Lower leg skin (tissue), 3 donors: Measurements from ENCODE around the gene PTK6.

Experiments
- CTCF ChIP-seq, 3 donors: fragments of 450-650 bp; IDR thresholded peaks; one replicate each; pipeline ENCODE4 v1.5.1; 2016; ENCODE audit warnings: antibody characterized with exemption in 3 of 3, mild to moderate bottlenecking in 3 of 3, moderate library complexity in 2 of 3
- POLR2A ChIP-seq, 2 donors: fragments of 450-650 bp; IDR thresholded peaks; one replicate each; pipeline ENCODE4 v1.6.1; 2016 to 2017; ENCODE audit warnings: antibody characterized with exemption in 2 of 2, mild to moderate bottlenecking in 1 of 2, moderate library complexity in 1 of 2

- TF ChIP-seq POLR2A (IDR thresholded peaks at IDR 0.05), result no peak
- no peak for TF ChIP-seq CTCF (IDR thresholded peaks at IDR 0.05)
These were observed 21.8 kb upstream of the PTK6 start for GRCh38 chr20:63558804-63559484.
